Gastrocnemius medialis (tissue), 4 donors: ENCODE data around the gene USP15.

Experiments used
- CTCF ChIP-seq, 5 experiments: fragments of 450-650 bp in 3 of 5; fragments of 200-600 bp in 2 of 5; sonication (generic) in 2 of 5; IDR thresholded peaks in 4 of 5; conservative IDR thresholded peaks in 1 of 5; 1 replicate in 4 of 5; 2 replicates in 1 of 5; pipeline ENCODE4 v1.5.1; 2016 to 2019; ENCODE audit warnings: antibody characterized with exemption in 5 of 5, mild to moderate bottlenecking in 3 of 5, moderate library complexity in 3 of 5
- POLR2A ChIP-seq, 2 donors: fragments of 450-650 bp; IDR thresholded peaks; one replicate each; pipeline ENCODE4 v1.6.1; 2017; ENCODE audit warnings: antibody characterized with exemption in 2 of 2, mild to moderate bottlenecking in 2 of 2, moderate library complexity in 2 of 2

GRCh38 chr12:62372134-62372533, 111.9 kb downstream of the USP15 start:
- no peak for TF ChIP-seq CTCF (IDR thresholded peaks at IDR 0.05 in 4 of 5, conservative IDR thresholded peaks at IDR 0.05 in 1 of 5)
- TF ChIP-seq POLR2A (IDR thresholded peaks at IDR 0.05), result no peak
